ENCODE results near the gene MEIOB.
"Not testable (repeated sequence)": the region's sequence is repeated elsewhere in the genome, so short reads cannot be mapped to it uniquely, and the experiment has no call there.

Gene MEIOB

GRCh38 chr16:1809281-1809801 is 62.6 kb downstream of the MEIOB start:
- DNase-seq = no peak

GRCh38 chr16:1808691-1809090 is 63.3 kb downstream of the MEIOB start:
- no peak for DNase-seq

- no peak for DNase-seq
These were observed 64.3 kb downstream of the MEIOB start for GRCh38 chr16:1807626-1808025.

- DNase-seq = no peak
These were observed 71.3 kb downstream of the MEIOB start for GRCh38 chr16:1800701-1801100.

- not testable (repeated sequence) for DNase-seq
These were observed 72.7 kb downstream of the MEIOB start for GRCh38 chr16:1799263-1799662.

GRCh38 chr16:1794908-1795666 is 76.9 kb downstream of the MEIOB start:
- DNase-seq = no peak

GRCh38 chr16:1794221-1794871 is 77.6 kb downstream of the MEIOB start:
- DNase-seq = no peak

GRCh38 chr16:1793578-1794220 is 78.3 kb downstream of the MEIOB start, which contains the start of gene IGFALS:
IGFALS (minus strand) TSS chr16:1793705; CDS start chr16:1793652, 53 bp downstream.
- no peak for DNase-seq

GRCh38 chr16:1792836-1793577 is 79.0 kb downstream of the MEIOB start:
- DNase-seq = no peak

GRCh38 chr16:1791943-1792812 is 79.8 kb downstream of the MEIOB start:
- DNase-seq = no peak

- no peak for DNase-seq
These were observed 80.6 kb downstream of the MEIOB start for GRCh38 chr16:1791256-1791942.

- no peak for DNase-seq
These were observed 81.2 kb downstream of the MEIOB start for GRCh38 chr16:1790611-1791255.

- DNase-seq = no peak
These were observed 81.7 kb downstream of the MEIOB start for GRCh38 chr16:1790261-1790610.

- DNase-seq = no peak
These were observed 82.3 kb downstream of the MEIOB start for GRCh38 chr16:1789643-1790045.

GRCh38 chr16:1788708-1789100 is 83.3 kb downstream of the MEIOB start:
- DNase-seq = no peak

GRCh38 chr16:1788095-1788707 is 83.8 kb downstream of the MEIOB start:
- DNase-seq = no peak

- no peak for DNase-seq
These were observed 84.5 kb downstream of the MEIOB start for GRCh38 chr16:1787322-1788094.

- DNase-seq = no peak
These were observed 85.0 kb downstream of the MEIOB start for GRCh38 chr16:1787056-1787321.

GRCh38 chr16:1786242-1787055 is 85.5 kb downstream of the MEIOB start:
- DNase-seq = no peak
